ENCODE measurements around the gene FBXO4.
"Not testable (repeated sequence)": the region's sequence is repeated elsewhere in the genome, so short reads cannot be mapped to it uniquely, and the experiment has no call there.

FBXO4 gene

GRCh38 chr5:41925555-41925951 lies 472 bp downstream of the FBXO4 start:
- no peak for DNase-seq

GRCh38 chr5:41927604-41928003 lies 2.5 kb downstream of the FBXO4 start:
- DNase-seq: no peak

- no peak for DNase-seq
Observed at GRCh38 chr5:41929035-41929434, 4.0 kb downstream of the FBXO4 start.

GRCh38 chr5:41932770-41933169 lies 7.7 kb downstream of the FBXO4 start:
- no peak for DNase-seq

GRCh38 chr5:41935544-41935943 lies 10.5 kb downstream of the FBXO4 start:
- DNase-seq: no peak

- DNase-seq: no peak
Observed at GRCh38 chr5:41940641-41941040, 15.6 kb downstream of the FBXO4 start.

GRCh38 chr5:41945332-41945955 lies 20.4 kb downstream of the FBXO4 start:
- not testable (repeated sequence) for DNase-seq

- no peak for DNase-seq
Observed at GRCh38 chr5:41951224-41951623, 26.1 kb downstream of the FBXO4 start.

GRCh38 chr5:41954286-41954685 lies 29.2 kb downstream of the FBXO4 start:
- no peak for DNase-seq

GRCh38 chr5:41955432-41956024 lies 30.4 kb downstream of the FBXO4 start:
- no peak for DNase-seq

GRCh38 chr5:41956943-41957342 lies 31.9 kb downstream of the FBXO4 start:
- DNase-seq: no peak

GRCh38 chr5:41960481-41960880 lies 35.4 kb downstream of the FBXO4 start:
- DNase-seq: no peak

- DNase-seq: no peak
Observed at GRCh38 chr5:41961736-41962135, 36.7 kb downstream of the FBXO4 start.

GRCh38 chr5:41962491-41962890 lies 37.4 kb downstream of the FBXO4 start:
- DNase-seq: no peak

- DNase-seq: no peak
Observed at GRCh38 chr5:41966401-41967105, 41.5 kb downstream of the FBXO4 start.

- no peak for DNase-seq
Observed at GRCh38 chr5:41967401-41967800, 42.3 kb downstream of the FBXO4 start.

GRCh38 chr5:41968153-41968723 lies 43.2 kb downstream of the FBXO4 start:
- DNase-seq: no peak

- no peak for DNase-seq
Observed at GRCh38 chr5:41973087-41973486, 48.0 kb downstream of the FBXO4 start.

GRCh38 chr5:41973887-41974286 lies 48.8 kb downstream of the FBXO4 start:
- no peak for DNase-seq

GRCh38 chr5:41978676-41979075 lies 53.6 kb downstream of the FBXO4 start:
- no peak for DNase-seq

GRCh38 chr5:41980396-41980795 lies 55.3 kb downstream of the FBXO4 start:
- no peak for DNase-seq

GRCh38 chr5:41980870-41981269 lies 55.8 kb downstream of the FBXO4 start:
- no peak for DNase-seq

GRCh38 chr5:41982858-41983257 lies 57.8 kb downstream of the FBXO4 start:
- not testable (repeated sequence) for DNase-seq

- DNase-seq: no peak
Observed at GRCh38 chr5:41983284-41983683, 58.2 kb downstream of the FBXO4 start.

All from NCI-H187 treated with DMSO at 0.1 percent for 48 hours (cell line).